HepG2 (cell line): ENCODE measurements around the gene SRCIN1. TPM values are rescaled to one million over a fixed set of nuclear protein-coding genes. Genes with fewer than 3 reads are reported as not detected.

Experiments
- AHDC1 ChIP-seq: sonication (generic); formaldehyde crosslinking; IDR thresholded peaks from 2 replicates; pipeline ENCODE4 v1.5.1; 2020; ENCODE audit warnings: mild to moderate bottlenecking, missing genetic modification reagents, borderline replicate concordance
- CCDC6 ChIP-seq: sonication (generic); formaldehyde crosslinking; IDR thresholded peaks from 2 replicates; pipeline ENCODE4 v1.8.1; 2022; ENCODE audit warnings: mild to moderate bottlenecking, missing genetic modification reagents, moderate library complexity
- CSRNP1 ChIP-seq: sonication (generic); formaldehyde crosslinking; IDR thresholded peaks from 2 replicates; pipeline ENCODE4 v1.8.1; 2023; ENCODE audit warnings: mild to moderate bottlenecking, missing genetic modification reagents
- GTF2F1 ChIP-seq: fragments of 150-350 bp; IDR thresholded peaks from 2 replicates; pipeline ENCODE4 v1.6.1; 2014; ENCODE audit warnings: low read length
- GZF1 ChIP-seq: sonication (generic); formaldehyde crosslinking; IDR thresholded peaks from 2 replicates; pipeline ENCODE4 v1.5.1; 2020; ENCODE audit warnings: mild to moderate bottlenecking, missing genetic modification reagents
- HHEX ChIP-seq: IDR thresholded peaks from 2 replicates; pipeline ENCODE4 v1.6.1; 2016; ENCODE audit warnings: control low read depth
- PBX3 ChIP-seq: sonication (generic); formaldehyde crosslinking; IDR thresholded peaks from 2 replicates; pipeline ENCODE4 v1.8.1; 2023; ENCODE audit warnings: missing genetic modification reagents, inconsistent platforms, borderline replicate concordance
- PHF20 ChIP-seq: sonication (generic); formaldehyde crosslinking; IDR thresholded peaks from 2 replicates; pipeline ENCODE4 v1.5.0; 2020; ENCODE audit warnings: mild to moderate bottlenecking, missing genetic modification reagents
- PLRG1 ChIP-seq: fragments of 450-650 bp; conservative IDR thresholded peaks from 2 replicates; pipeline ENCODE4 v1.6.1; 2016
- POGK ChIP-seq: sonication (generic); formaldehyde crosslinking; conservative IDR thresholded peaks from 2 replicates; pipeline ENCODE4 v1.8.0; 2022; ENCODE audit warnings: mild to moderate bottlenecking, moderate library complexity, missing genetic modification reagents
- SCMH1 ChIP-seq: sonication (generic); formaldehyde crosslinking; IDR thresholded peaks from 2 replicates; pipeline ENCODE4 v1.9.0; 2021; ENCODE audit warnings: missing genetic modification reagents, mild to moderate bottlenecking, borderline replicate concordance
- SMAD3 ChIP-seq: sonication (generic); formaldehyde crosslinking; IDR thresholded peaks from 2 replicates; pipeline ENCODE4 v1.4.0; 2020; ENCODE audit warnings: missing genetic modification reagents
- SNAI1 ChIP-seq: sonication (generic); formaldehyde crosslinking; IDR thresholded peaks from 2 replicates; pipeline ENCODE4 v1.5.0; 2020; ENCODE audit warnings: mild to moderate bottlenecking, missing genetic modification reagents, borderline replicate concordance
- ZBTB2 ChIP-seq: sonication (generic); formaldehyde crosslinking; IDR thresholded peaks from 2 replicates; pipeline ENCODE4 v1.8.0; 2022; ENCODE audit warnings: low read depth, missing genetic modification reagents
- ZBTB44 ChIP-seq: sonication (generic); formaldehyde crosslinking; IDR thresholded peaks from 2 replicates; pipeline ENCODE4 v1.4.0; 2020; ENCODE audit warnings: missing genetic modification reagents
- ZNF274 ChIP-seq: sonication (generic); formaldehyde crosslinking; IDR thresholded peaks from 2 replicates; pipeline ENCODE4 v1.5.1; 2020; ENCODE audit warnings: mild to moderate bottlenecking, missing genetic modification reagents
- ZSCAN21 ChIP-seq: sonication (generic); formaldehyde crosslinking; IDR thresholded peaks from 2 replicates; pipeline ENCODE4 v1.8.0; 2022; ENCODE audit warnings: mild to moderate bottlenecking, missing genetic modification reagents, moderate library complexity, borderline replicate concordance
- polyA plus RNA-seq, 8 experiments: library from polyadenylated mRNA; depleted of rRNA in 3 of 8; stranded (reverse) in 7 of 8; unstranded in 1 of 8; fragments of >200 nt; fragmentation: Illumina TruSeq in 4 of 8; extraction: Trizol in 4 of 8; gene quantifications; 2 replicates each; pipeline versions ENCODE4 v1.2.1 to v1.2.3, GENCODE V29; 2011 to 2016; ENCODE audit warnings: low read depth in 4 of 8, missing spikeins in 1 of 8, mixed read lengths in 1 of 8; ENCODE audit not compliant: insufficient read depth in 1 of 8
- total RNA-seq, 5 experiments: library from RNA; depleted of rRNA; stranded (reverse); fragments of >200 nt; fragmentation: Illumina TruSeq; extraction: Trizol; gene quantifications; 2 replicates each; pipeline ENCODE4 v1.2.3, GENCODE V29; 2016; ENCODE audit warnings: low read depth in 1 of 5

The SRCIN1 gene
- total and polyA plus RNA-seq, 2 of the 13 experiments (the other 11 are each of a cell fraction or from before 2014, with no cell fraction given): 1.2 to 9.6 TPM

GRCh38 chr17:38579934-38580333, 25.8 kb downstream of the SRCIN1 start (continued):
- no peak for TF ChIP-seq AHDC1 (CRISPR knock-in tag)
- TF ChIP-seq HHEX (CRISPR knock-in tag): no peak
- no peak for TF ChIP-seq ZBTB2 (CRISPR knock-in tag)
- peak; percentile 70; the same call in 1 of the 2 replicates for TF ChIP-seq CCDC6 (CRISPR knock-in tag)
- TF ChIP-seq SCMH1 (CRISPR knock-in tag): no peak
- no peak for TF ChIP-seq POGK (CRISPR knock-in tag)
- TF ChIP-seq ZNF274 (CRISPR knock-in tag): 0 out of 2 replicates have a peak, but pooled peaks have one; percentile 63
- peak; percentile 67; the same call in 1 of the 2 replicates for TF ChIP-seq ZSCAN21 (CRISPR knock-in tag)
- no peak for TF ChIP-seq SNAI1 (CRISPR knock-in tag)
- TF ChIP-seq PHF20: no peak
- TF ChIP-seq SMAD3: no peak
- no peak; the same call in 1 of the 2 replicates for TF ChIP-seq CSRNP1 (CRISPR knock-in tag)
- TF ChIP-seq GZF1 (CRISPR knock-in tag): no peak
- no peak for TF ChIP-seq GTF2F1
- no peak for TF ChIP-seq ZBTB44 (CRISPR knock-in tag)
- TF ChIP-seq PBX3 (CRISPR knock-in tag): no peak
- TF ChIP-seq PLRG1: no peak
